ENCODE data around the gene RALY.
A peak's percentile ranks its signal among the peaks of the same experiment; 100 is the strongest.

RALY gene

DNA sequence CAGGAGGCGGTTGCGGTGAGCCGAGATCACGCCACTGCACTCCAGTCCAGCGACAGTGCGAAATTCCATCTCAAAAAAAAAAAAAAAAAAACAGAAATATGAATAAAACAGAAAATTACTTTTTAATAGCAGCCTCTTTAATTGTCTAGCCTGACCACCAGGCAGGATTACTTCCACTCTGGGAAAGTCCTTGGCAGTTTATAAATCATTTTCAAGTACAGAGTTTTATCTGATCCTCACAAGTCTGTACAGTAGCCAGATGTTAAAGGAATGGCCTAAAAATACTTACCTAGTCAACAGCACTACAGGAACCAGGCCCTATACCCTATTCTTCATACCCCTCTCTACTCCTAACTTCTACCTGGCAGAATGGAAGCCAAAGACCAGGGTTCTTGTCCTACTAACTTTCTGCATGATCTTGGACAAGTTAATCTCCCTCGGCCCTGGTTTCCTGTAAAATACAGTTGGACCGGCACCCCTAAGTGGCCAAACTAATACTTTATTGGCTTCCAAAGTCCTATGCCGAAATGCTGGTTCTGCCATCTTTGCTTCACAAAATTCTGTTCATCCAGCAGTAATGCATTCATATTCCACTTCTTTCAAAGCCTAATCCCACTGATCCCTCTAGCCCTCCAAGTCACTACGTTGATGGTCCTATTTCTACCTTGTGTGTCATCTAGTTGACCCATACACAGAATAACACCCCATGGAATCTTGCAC lies 116.5 kb downstream of the RALY start:
- Histone ChIP-seq H3K4me3 (ENCODE audit: low read depth, low read length) (no peak overlapping the region), H2AFZ (no peak overlapping the region), H3K79me2 (peaks cover 41% of the 10 kb centered on the region), H3K27ac (no peak overlapping the region), H3K27me3 (ENCODE audit: control insufficient read depth, insufficient read depth, low read length) (no peaks in the 10 kb centered on the region), H3K36me3 (ENCODE audit: control insufficient read depth, insufficient read depth, low read length) (no peaks in the 10 kb centered on the region), H3K4me2 (ENCODE audit: low read length) (peak overlapping the region; percentile 65), H3K9me3 (ENCODE audit: control insufficient read depth, low read length) (no peaks in the 10 kb centered on the region), H3K4me1 (peaks cover 12% of the 10 kb centered on the region), H3K9ac (no peak overlapping the region)
- TF ChIP-seq, protein P1, sequence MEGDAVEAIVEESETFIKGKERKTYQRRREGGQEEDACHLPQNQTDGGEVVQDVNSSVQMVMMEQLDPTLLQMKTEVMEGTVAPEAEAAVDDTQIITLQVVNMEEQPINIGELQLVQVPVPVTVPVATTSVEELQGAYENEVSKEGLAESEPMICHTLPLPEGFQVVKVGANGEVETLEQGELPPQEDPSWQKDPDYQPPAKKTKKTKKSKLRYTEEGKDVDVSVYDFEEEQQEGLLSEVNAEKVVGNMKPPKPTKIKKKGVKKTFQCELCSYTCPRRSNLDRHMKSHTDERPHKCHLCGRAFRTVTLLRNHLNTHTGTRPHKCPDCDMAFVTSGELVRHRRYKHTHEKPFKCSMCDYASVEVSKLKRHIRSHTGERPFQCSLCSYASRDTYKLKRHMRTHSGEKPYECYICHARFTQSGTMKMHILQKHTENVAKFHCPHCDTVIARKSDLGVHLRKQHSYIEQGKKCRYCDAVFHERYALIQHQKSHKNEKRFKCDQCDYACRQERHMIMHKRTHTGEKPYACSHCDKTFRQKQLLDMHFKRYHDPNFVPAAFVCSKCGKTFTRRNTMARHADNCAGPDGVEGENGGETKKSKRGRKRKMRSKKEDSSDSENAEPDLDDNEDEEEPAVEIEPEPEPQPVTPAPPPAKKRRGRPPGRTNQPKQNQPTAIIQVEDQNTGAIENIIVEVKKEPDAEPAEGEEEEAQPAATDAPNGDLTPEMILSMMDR (IDR thresholded peaks at IDR 0.05) = no peak

DNA sequence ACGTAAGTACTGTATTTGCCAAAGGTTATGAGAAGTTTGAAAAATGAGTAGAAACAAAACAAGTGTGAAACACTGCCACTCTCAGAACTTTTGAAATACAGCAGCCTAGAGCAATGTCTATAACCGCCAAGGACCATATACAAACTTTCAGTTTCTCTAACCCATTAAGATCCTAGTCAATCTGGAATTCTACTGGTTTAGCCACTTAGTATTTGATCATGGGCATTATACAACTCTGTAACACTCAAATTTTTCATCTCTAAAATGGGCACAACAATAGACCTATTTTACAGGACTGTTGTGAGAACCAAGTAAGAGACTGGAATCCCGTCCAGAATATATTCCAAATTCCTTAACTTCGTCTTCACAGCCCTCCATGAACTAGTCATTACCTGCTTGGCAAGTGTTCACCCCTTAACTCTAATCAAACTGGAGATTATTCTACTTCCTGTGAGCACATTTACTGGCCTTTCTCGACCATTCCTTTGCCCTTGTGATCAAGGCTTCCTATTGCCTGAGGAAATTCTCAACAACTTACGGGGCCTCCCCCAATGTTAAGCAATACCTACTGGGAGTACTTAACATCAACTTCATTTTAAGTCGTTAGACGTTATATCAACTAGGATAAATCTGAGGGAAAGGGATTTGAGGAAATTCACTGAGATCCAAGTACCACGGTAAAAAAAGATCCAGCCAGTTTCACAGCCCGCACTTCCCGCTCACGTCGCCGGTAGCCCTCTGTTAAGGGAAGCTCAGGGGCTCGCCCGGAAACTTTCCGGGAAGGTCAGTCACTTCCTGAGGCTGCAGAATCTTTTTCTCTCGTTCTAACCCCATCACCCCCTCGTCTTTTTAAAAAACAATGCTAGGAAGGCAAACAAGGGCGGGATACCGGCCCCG lies 117.3 kb downstream of the RALY start:
- Histone ChIP-seq H3K79me2 (peaks cover 41% of the 10 kb centered on the region), H3K9ac (peak overlapping the region; percentile 92), H3K4me1 (peaks cover 12% of the 10 kb centered on the region), H3K36me3 (ENCODE audit: control insufficient read depth, insufficient read depth, low read length) (no peaks in the 10 kb centered on the region), H3K27me3 (ENCODE audit: control insufficient read depth, insufficient read depth, low read length) (no peaks in the 10 kb centered on the region), H3K4me2 (ENCODE audit: low read length) (peak overlapping the region; percentile 65), H2AFZ (peak overlapping the region; percentile 99), H3K9me3 (ENCODE audit: control insufficient read depth, low read length) (no peaks in the 10 kb centered on the region), H3K4me3 (ENCODE audit: low read depth, low read length) (peak overlapping the region; percentile 92), H3K27ac (peak overlapping the region; percentile 94)
- TF ChIP-seq, protein P1 (IDR thresholded peaks at IDR 0.05) = no peak

DNA sequence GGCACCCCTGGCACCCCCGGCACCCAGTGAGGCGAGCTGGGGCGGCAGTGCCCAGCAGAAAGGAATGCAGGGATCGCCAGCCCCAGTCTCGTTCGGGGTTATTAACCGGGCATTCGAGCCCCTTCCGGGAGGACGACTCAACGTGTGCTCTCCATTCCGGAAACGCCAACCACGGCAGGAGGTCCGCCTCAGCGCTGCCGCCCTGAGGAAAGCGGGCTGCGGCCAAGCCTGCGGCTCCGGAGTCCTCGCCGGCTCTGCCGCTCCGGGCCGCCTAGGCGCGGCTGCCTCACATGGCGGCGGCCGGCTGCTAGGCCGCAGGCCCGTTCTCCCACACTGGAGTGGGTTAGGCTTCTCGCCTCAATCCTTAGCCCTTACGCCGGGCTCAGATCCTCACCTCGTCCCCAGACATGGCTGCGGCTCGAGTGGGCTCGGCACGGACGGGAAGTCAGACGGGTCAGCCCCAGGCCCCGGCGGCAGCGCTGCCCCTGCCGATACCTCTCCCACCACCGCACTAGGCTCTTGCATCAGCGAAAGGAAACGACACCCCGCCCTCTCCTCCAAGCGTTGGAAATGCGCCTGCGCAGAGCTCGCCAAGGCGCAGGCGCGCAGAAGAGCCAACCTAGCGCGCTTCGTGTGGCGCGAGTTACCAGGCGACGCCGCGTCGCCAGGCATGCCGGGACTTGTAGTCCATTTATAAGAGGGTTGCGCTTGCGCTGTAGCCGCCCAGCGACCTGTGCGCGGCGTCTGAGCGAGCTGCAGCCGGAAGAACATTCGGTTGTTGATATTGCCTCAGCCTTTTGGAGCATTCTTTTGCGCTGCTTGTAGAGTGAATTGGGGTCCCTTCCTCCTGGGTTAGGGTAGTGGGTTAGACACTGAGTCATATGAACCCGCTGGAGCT lies 118.2 kb downstream of the RALY start, which contains the start of gene EIF2S2:
Gene EIF2S2 (minus strand): TSS at position 542 of the 898 bp plus-strand sequence. CDS start 133 bp downstream, at position 409.
- Histone ChIP-seq H3K36me3 (ENCODE audit: control insufficient read depth, insufficient read depth, low read length) (no peaks in the 10 kb centered on the region), H3K27me3 (ENCODE audit: control insufficient read depth, insufficient read depth, low read length) (no peaks in the 10 kb centered on the region), H2AFZ (peak within 1 kb of the TSS; percentile 99), H3K4me1 (peaks cover 12% of the 10 kb centered on the region), H3K4me3 (ENCODE audit: low read depth, low read length) (peak within 1 kb of the TSS; percentile 92), H3K79me2 (peaks cover 36% of the 10 kb centered on the region), H3K9me3 (ENCODE audit: control insufficient read depth, low read length) (no peaks in the 10 kb centered on the region), H3K4me2 (ENCODE audit: low read length) (peak within 1 kb of the TSS; percentile 76), H3K9ac (peak within 1 kb of the TSS; percentile 92), H3K27ac (peak within 1 kb of the TSS; percentile 94)
- TF ChIP-seq, protein P1 (IDR thresholded peaks at IDR 0.05) = peak; percentile 4

GRCh38 chr20:34112600-34113101 lies 118.9 kb downstream of the RALY start:
- Histone ChIP-seq H3K9ac (peak overlapping the region; percentile 39), H3K27me3 (ENCODE audit: control insufficient read depth, insufficient read depth, low read length) (no peaks in the 10 kb centered on the region), H3K4me2 (ENCODE audit: low read length) (peak overlapping the region; percentile 76), H3K27ac (peak overlapping the region; percentile 94), H3K4me3 (ENCODE audit: low read depth, low read length) (peak overlapping the region; percentile 92), H3K4me1 (peaks cover 12% of the 10 kb centered on the region), H3K36me3 (ENCODE audit: control insufficient read depth, insufficient read depth, low read length) (no peaks in the 10 kb centered on the region), H2AFZ (peak overlapping the region; percentile 99), H3K9me3 (ENCODE audit: control insufficient read depth, low read length) (no peaks in the 10 kb centered on the region), H3K79me2 (peaks cover 29% of the 10 kb centered on the region)
- TF ChIP-seq, protein P1 (IDR thresholded peaks at IDR 0.05) = no peak

All from parathyroid adenoma (tissue), 2 donors.